Esophagus squamous epithelium (tissue), 5 donors: ENCODE measurements around the gene KIF23. TPM values are rescaled to one million over a fixed set of nuclear protein-coding genes. Genes with fewer than 3 reads are reported as not detected.

Experiments
- DNase-seq: peaks from one replicate; lab custom pipeline; 2025; lab: John Stamatoyannopoulos, UW
- H3K27ac ChIP-seq, 4 donors: fragments of 200-600 bp; sonication (generic); one replicate each; pipeline ENCODE4 v1.5.1; 2016 to 2019; ENCODE audit warnings: mild to moderate bottlenecking in 1 of 4
- H3K27me3 ChIP-seq, 4 donors: fragments of 200-600 bp; sonication (generic); 1 replicate in 3 of 4; 2 replicates in 1 of 4; pipeline versions ENCODE4 v1.5.1 to v1.6.0; 2017 to 2021; ENCODE audit warnings: antibody characterized with exemption in 1 of 4
- H3K36me3 ChIP-seq, 3 donors: fragments of 200-600 bp; sonication (generic); one replicate each; pipeline ENCODE4 v1.5.1; 2016 to 2019
- H3K4me1 ChIP-seq, 3 donors: fragments of 200-600 bp; sonication (generic); one replicate each; pipeline ENCODE4 v1.5.1; 2017 to 2019
- H3K4me3 ChIP-seq, 4 donors: fragments of 200-600 bp; sonication (generic); 1 replicate in 3 of 4; 2 replicates in 1 of 4; pipeline ENCODE4 v1.5.1; 2016 to 2019; ENCODE audit warnings: mild to moderate bottlenecking in 2 of 4, moderate library complexity in 1 of 4
- H3K9me3 ChIP-seq, 3 donors: fragments of 200-600 bp; sonication (generic); one replicate each; pipeline ENCODE4 v1.5.1; 2016 to 2019
- POLR2A ChIP-seq, 4 donors: fragments of 450-650 bp; IDR thresholded peaks; one replicate each; pipeline ENCODE4 v1.6.1; 2017; ENCODE audit warnings: antibody characterized with exemption in 4 of 4, mild to moderate bottlenecking in 4 of 4, moderate library complexity in 3 of 4
- WGBS, 2 donors: methylation state at CpG; one replicate each; pipeline ENCODE4 v1.1.5; 2018; 5-methylcytosine and 5-hydroxymethylcytosine counted together
- intact Hi-C: fragments of 100-400 bp; cut with DNase I; formaldehyde crosslinking; loops from one replicate; pipeline ENCODE4 v1.15.0; 2022
- total RNA-seq, 4 donors: library from RNA; depleted of rRNA; stranded (reverse); fragments of >200 nt; gene quantifications; one replicate each; pipeline ENCODE4 v1.1.0, GENCODE V29; 2016
- TF ChIP-seq, protein P1 (sequence below), 6 experiments: fragments of 450-650 bp in 4 of 6; fragments of 200-600 bp in 2 of 6; sonication (generic) in 2 of 6; IDR thresholded peaks; one replicate each; pipeline ENCODE4 v1.5.1; 2016 to 2019; ENCODE audit warnings: antibody characterized with exemption in 6 of 6, mild to moderate bottlenecking in 4 of 6, moderate library complexity in 4 of 6
- donor health status: DM: yes; HTN: yes; CAD: no.

Gene KIF23
- total RNA-seq, 4 donors from 2014 or later = 13.5 to 33.2 (median 13.9) TPM

DNA sequence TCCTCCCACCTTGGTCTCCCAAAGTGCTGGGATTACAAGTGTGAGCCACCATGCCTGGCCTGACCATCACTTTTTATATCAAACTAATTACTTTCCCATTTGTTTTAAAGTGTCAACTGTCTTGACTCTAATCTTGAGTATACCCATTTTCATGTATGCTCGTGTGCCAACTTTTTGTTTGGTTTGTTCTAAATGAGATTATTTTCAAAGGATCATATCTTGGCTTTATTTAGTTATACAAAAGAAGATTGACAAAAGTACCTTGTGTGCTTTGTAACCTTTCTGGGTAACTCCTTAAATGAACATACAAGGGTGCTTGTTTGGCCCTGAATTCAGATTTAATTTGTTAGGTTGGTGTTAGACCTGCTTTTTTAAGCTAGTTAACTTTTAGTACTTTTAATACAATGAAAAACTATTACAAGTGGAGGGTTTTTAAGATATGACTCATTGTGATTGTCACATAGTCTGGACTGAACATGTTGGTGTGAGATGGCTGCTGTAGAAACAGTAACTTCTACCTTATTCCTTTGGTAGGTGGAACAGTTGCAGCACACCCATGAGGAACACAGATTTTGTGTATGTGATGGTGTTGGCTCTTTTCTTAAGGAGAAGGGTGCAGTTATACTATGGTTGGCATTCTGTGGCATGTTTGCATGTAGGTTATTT lies 10.7 kb downstream of the KIF23 start:
- H3K9me3 ChIP-seq = no peaks in the 10 kb centered on the region
- intact Hi-C loops = no loop called here
- WGBS, 2 donors = 89 to 92% methylated on average over 1 of the region's 1 CpG
- no peaks in the 10 kb centered on the region for H3K4me1 ChIP-seq
- no peaks in the 10 kb centered on the region for H3K27me3 ChIP-seq
- DNase-seq = no peak
- no peak overlapping the region for H3K27ac ChIP-seq
- TF ChIP-seq, protein P1, sequence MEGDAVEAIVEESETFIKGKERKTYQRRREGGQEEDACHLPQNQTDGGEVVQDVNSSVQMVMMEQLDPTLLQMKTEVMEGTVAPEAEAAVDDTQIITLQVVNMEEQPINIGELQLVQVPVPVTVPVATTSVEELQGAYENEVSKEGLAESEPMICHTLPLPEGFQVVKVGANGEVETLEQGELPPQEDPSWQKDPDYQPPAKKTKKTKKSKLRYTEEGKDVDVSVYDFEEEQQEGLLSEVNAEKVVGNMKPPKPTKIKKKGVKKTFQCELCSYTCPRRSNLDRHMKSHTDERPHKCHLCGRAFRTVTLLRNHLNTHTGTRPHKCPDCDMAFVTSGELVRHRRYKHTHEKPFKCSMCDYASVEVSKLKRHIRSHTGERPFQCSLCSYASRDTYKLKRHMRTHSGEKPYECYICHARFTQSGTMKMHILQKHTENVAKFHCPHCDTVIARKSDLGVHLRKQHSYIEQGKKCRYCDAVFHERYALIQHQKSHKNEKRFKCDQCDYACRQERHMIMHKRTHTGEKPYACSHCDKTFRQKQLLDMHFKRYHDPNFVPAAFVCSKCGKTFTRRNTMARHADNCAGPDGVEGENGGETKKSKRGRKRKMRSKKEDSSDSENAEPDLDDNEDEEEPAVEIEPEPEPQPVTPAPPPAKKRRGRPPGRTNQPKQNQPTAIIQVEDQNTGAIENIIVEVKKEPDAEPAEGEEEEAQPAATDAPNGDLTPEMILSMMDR (IDR thresholded peaks at IDR 0.05) = no peak
- TF ChIP-seq POLR2A (IDR thresholded peaks at IDR 0.05) = no peak
- peaks cover 0 to 14% (median 0%) of the 10 kb centered on the region in 3 donors for H3K36me3 ChIP-seq
- no peak overlapping the region for H3K4me3 ChIP-seq

DNA sequence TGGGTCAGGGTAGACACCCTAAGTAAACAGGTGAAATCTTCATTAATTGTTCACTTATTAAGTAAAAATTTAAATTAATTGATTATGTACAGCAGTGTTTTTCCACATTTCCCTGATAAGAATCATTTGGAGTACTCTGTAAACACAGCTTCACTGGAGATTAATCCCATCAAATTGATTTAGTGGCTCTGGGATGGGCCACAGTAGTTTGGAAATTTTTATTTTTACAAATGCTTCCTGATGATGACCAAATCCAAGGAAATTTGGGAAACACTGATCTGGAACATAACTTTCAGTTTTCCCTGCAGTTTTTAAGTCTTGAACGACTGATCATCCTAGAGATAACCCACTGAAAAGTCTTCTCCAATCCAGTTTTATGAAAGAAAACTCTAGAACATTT lies 19.7 kb downstream of the KIF23 start:
- H3K36me3 ChIP-seq = peaks cover 0 to 28% (median 0%) of the 10 kb centered on the region in 3 donors
- H3K4me3 ChIP-seq = no peak overlapping the region
- no peaks in the 10 kb centered on the region for H3K9me3 ChIP-seq
- no peak overlapping the region for H3K27ac ChIP-seq
- intact Hi-C loops = no loop called here
- H3K27me3 ChIP-seq = no peaks in the 10 kb centered on the region
- no peak for DNase-seq
- H3K4me1 ChIP-seq = no peaks in the 10 kb centered on the region
- no peak for TF ChIP-seq POLR2A (IDR thresholded peaks at IDR 0.05)
- TF ChIP-seq, protein P1 (IDR thresholded peaks at IDR 0.05) = no peak
- WGBS, 2 donors = 92 to 100% methylated on average over 1 of the region's 1 CpG

DNA sequence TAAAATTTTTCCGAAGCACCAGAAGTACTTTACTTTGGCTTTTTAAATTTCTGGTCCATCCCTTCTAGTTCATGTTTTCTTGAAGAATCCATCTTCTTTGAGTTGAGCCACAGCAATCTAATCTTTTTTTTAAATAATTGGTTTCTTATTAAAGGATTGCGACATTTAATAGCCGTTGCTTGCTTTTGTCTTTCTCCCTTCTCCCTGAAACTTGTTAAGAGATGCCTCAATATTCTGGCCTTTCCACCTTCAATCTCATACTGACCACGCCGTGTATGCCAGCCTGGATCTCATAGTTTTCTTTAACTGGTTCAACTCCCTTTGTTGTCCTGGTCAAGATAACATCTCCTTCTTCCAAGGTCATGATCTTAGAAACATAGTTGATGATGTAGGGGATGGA lies 20.1 kb downstream of the KIF23 start:
- Histone ChIP-seq H3K27me3 (no peaks in the 10 kb centered on the region), H3K4me3 (no peak overlapping the region)
- DNase-seq = no peak

DNA sequence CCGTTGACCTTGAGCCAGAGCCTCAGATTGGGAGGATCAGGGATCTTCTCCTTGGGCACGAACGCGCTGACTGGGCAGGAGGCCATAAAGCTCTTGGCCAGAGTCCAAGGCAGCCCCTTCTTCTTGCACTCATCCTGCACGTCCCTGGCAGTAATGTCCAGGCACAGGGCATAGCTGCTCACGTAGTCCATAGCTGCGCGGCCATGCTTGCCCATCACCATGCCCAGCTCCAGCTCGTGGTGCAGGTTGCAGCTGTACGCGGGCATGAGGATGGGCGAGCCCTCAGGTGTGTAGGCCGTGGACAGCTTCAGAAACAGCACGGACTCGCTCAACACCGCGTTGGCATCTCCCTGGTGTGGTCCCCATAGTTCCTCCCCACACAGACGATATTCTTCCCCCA lies 20.5 kb downstream of the KIF23 start:
- intact Hi-C loops = no loop called here
- 86 to 95% methylated on average over 13 to 18 of the region's 18 CpGs for WGBS, 2 donors
- H3K4me3 ChIP-seq = no peak overlapping the region
- peaks cover 0 to 32% (median 0%) of the 10 kb centered on the region in 3 donors for H3K36me3 ChIP-seq
- no peaks in the 10 kb centered on the region for H3K9me3 ChIP-seq
- H3K4me1 ChIP-seq = no peaks in the 10 kb centered on the region
- no peak for DNase-seq
- no peaks in the 10 kb centered on the region for H3K27me3 ChIP-seq
- no peak overlapping the region for H3K27ac ChIP-seq
- no peak for TF ChIP-seq POLR2A (IDR thresholded peaks at IDR 0.05)
- TF ChIP-seq, protein P1 (IDR thresholded peaks at IDR 0.05) = no peak

More for the DNA sequence above, 20.1 kb downstream of the KIF23 start:
- 91 to 95% methylated on average over 5 of the region's 5 CpGs for WGBS, 2 donors
- no peaks in the 10 kb centered on the region for H3K4me1 ChIP-seq
- H3K9me3 ChIP-seq = no peaks in the 10 kb centered on the region
- intact Hi-C loops = no loop called here
- TF ChIP-seq, protein P1 (IDR thresholded peaks at IDR 0.05) = no peak
- TF ChIP-seq POLR2A (IDR thresholded peaks at IDR 0.05) = no peak
- H3K27ac ChIP-seq = no peak overlapping the region
- peaks cover 0 to 32% (median 0%) of the 10 kb centered on the region in 3 donors for H3K36me3 ChIP-seq

DNA sequence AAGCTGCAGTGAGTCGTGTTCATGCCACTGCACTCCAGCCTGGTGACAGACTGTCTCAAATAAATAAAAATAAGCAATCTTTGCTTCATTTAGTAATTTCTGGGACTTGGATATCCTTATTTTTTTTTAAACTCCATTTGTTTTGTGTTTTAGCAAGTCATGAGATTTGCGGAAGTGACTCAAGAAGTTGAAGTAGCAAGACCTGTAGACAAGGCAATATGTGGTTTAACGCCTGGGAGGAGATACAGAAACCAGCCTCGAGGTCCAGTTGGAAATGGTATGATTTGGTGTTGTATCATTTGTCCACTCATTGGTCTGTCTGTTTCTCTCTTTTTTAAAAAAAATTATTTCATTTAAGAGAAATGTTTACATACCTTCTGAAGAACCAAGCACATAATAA lies 21.8 kb downstream of the KIF23 start:
- TF ChIP-seq, protein P1 (IDR thresholded peaks at IDR 0.05) = no peak
- no peak for TF ChIP-seq POLR2A (IDR thresholded peaks at IDR 0.05)
- no peak overlapping the region for H3K4me3 ChIP-seq
- H3K4me1 ChIP-seq = no peaks in the 10 kb centered on the region
- no peaks in the 10 kb centered on the region for H3K27me3 ChIP-seq
- H3K27ac ChIP-seq = no peak overlapping the region
- intact Hi-C loops = no loop called here
- DNase-seq = no peak
- H3K9me3 ChIP-seq = no peaks in the 10 kb centered on the region
- H3K36me3 ChIP-seq = peaks cover 0 to 36% (median 0%) of the 10 kb centered on the region in 3 donors
- WGBS, 2 donors = 88 to 92% methylated on average over 4 of the region's 4 CpGs
